SK-N-MC (cell line): ENCODE results near the gene BCKDHB.

ENCODE experiments used
- DNase-seq: peaks from one replicate; pipeline ENCODE4 v3.0.0-alpha.2; 2011; ENCODE audit warnings: low read depth, low spot score
- H3K27ac ChIP-seq: fragments of 200-600 bp; sonication (generic); 2 replicates; pipeline ENCODE4 v1.5.1; 2016; ENCODE audit warnings: mixed run types
- H3K36me3 ChIP-seq: fragments of 200-600 bp; sonication (generic); 2 replicates; pipeline ENCODE4 v1.6.1; 2017; ENCODE audit warnings: antibody characterized with exemption, low read length, mixed read lengths; ENCODE audit not compliant: insufficient read depth
- H3K4me3 ChIP-seq: fragments of 200-600 bp; sonication (generic); 2 replicates; pipeline ENCODE4 v1.5.1; 2016
- H3K9ac ChIP-seq: fragments of 200-600 bp; sonication (generic); 2 replicates; pipeline ENCODE4 v1.8.0; 2017; ENCODE audit warnings: mixed run types, mixed read lengths; ENCODE audit not compliant: insufficient read length
- H3K9me3 ChIP-seq: fragments of 200-600 bp; sonication (generic); 2 replicates; pipeline ENCODE4 v1.6.1; 2017; ENCODE audit warnings: low read depth, mild to moderate bottlenecking, antibody characterized with exemption, low read length, moderate library complexity, mixed read lengths
- EZH2 ChIP-seq: fragments of 200-600 bp; sonication (generic); IDR thresholded peaks from one replicate; pipeline ENCODE4 v1.6.1; 2017; ENCODE audit warnings: antibody characterized with exemption
- FOXP2 ChIP-seq: optimal IDR thresholded peaks from 2 replicates; pipeline ENCODE3; 2011; ENCODE audit warnings: mild to moderate bottlenecking, moderate library complexity; ENCODE audit not compliant: insufficient read depth; ENCODE audit errors: extremely low read length, control extremely low read depth
- POLR2AphosphoS5 ChIP-seq: IDR thresholded peaks from 2 replicates; pipeline ENCODE4 v1.6.1; 2012; ENCODE audit warnings: mild to moderate bottlenecking, low read depth, low read length, borderline replicate concordance

Gene BCKDHB

DNA sequence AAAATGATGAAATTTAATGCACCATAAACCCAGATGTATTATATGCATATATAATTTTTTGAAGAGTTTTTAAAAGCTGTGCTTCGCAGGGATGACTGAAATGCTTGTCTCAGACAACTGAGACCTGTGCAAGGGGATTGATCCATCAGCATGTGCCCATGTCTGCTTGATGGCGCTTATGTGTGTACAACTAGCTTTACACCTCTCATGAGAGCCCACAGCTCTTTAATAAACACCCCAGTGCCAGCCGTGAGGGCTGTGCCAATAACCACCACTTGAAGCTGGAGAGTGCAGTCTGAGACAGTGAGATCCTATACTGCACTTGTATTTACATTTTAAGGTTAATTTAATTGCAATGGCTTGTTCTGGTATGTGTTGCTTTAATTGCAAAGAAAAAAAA lies 225.5 kb downstream of the BCKDHB start:
- TF ChIP-seq FOXP2: no peak
- TF ChIP-seq POLR2AphosphoS5: no peak
- no peak for TF ChIP-seq EZH2
- peak overlapping the region; percentile 97; the same call in 1 of the 2 replicates for H3K27ac ChIP-seq
- no peaks in the 10 kb centered on the region for H3K9me3 ChIP-seq
- no peak overlapping the region for H3K9ac ChIP-seq
- H3K36me3 ChIP-seq: no peaks in the 10 kb centered on the region
- DNase-seq: no peak
- peak overlapping the region; percentile 17; the same call in 1 of the 2 replicates for H3K4me3 ChIP-seq

DNA sequence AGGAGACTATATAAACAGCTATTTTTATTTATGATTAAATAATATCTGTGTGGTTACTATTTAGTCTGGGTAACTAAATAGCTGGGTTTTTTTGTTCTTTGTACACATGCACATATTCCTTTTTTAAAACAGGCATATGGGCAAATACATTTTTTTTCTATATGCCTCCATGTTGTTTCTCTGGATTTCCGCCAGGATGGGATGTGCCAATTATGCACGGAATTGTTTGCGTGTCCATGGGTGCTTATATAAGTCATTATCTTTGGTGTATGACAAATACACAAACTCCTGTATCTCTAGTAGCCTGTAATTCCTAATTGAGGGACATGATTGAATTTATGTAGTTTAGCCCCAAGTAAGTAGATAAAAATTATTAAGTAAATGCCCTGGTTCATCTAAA lies 226.9 kb downstream of the BCKDHB start:
- Histone ChIP-seq H3K9me3 (no peaks in the 10 kb centered on the region), H3K36me3 (no peaks in the 10 kb centered on the region), H3K9ac (no peak overlapping the region), H3K4me3 (peak overlapping the region; percentile 53), H3K27ac (peak overlapping the region; percentile 97)
- no peak for TF ChIP-seq FOXP2
- TF ChIP-seq EZH2: no peak
- TF ChIP-seq POLR2AphosphoS5: no peak; the same call in 1 of the 2 replicates
- DNase-seq: peak; percentile 60

DNA sequence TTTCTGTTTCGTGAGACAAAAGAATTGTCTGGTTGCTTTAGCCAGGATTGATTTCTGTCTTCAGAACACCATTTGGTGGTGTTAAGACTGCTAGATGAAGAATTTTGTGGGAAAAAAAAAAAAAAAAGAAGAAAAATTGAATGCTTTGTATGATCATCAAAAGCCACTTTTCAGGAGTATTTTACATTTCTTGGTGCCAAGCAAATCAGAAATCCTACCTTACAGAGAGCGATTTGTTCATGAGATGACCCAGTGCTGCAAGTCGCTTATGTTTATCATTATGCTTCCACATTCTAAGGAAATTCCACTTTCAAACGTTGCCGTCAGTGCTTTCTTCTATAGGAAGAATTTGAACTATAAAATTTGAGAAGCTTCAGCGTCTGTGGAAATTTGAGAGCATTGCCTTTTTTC lies 228.7 kb downstream of the BCKDHB start:
- peak overlapping the region; percentile 77 for H3K9ac ChIP-seq
- peak overlapping the region; percentile 97 for H3K27ac ChIP-seq
- TF ChIP-seq EZH2 (no peak), FOXP2 (no peak), POLR2AphosphoS5 (no peak)
- H3K36me3 ChIP-seq: no peaks in the 10 kb centered on the region
- no peaks in the 10 kb centered on the region for H3K9me3 ChIP-seq
- DNase-seq: peak; percentile 70
- H3K4me3 ChIP-seq: peak overlapping the region; percentile 82

DNA sequence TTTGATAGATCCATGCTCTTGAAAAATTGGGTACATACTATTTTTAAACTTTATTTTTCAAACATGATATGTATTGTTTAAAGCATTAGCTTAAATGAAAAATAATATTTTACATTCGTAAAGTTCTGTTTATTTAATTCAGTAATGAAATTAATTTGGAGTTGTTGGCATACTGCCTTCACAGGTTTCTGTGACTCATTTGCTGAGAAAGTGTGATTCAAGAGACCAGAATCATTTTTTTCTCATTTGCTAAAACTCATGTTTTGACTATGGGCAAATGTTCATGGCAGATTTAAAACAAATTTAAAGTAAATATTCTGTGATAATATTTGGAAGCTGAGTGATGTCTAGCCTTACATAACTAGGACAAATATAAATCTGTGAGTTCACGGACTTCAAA lies 230.4 kb downstream of the BCKDHB start:
- no peaks in the 10 kb centered on the region for H3K9me3 ChIP-seq
- H3K36me3 ChIP-seq: no peaks in the 10 kb centered on the region
- H3K9ac ChIP-seq: no peak overlapping the region
- DNase-seq: no peak
- no peak overlapping the region for H3K4me3 ChIP-seq
- no peak for TF ChIP-seq FOXP2
- no peak for TF ChIP-seq EZH2
- TF ChIP-seq POLR2AphosphoS5: no peak
- peak overlapping the region; percentile 61; the same call in 1 of the 2 replicates for H3K27ac ChIP-seq

DNA sequence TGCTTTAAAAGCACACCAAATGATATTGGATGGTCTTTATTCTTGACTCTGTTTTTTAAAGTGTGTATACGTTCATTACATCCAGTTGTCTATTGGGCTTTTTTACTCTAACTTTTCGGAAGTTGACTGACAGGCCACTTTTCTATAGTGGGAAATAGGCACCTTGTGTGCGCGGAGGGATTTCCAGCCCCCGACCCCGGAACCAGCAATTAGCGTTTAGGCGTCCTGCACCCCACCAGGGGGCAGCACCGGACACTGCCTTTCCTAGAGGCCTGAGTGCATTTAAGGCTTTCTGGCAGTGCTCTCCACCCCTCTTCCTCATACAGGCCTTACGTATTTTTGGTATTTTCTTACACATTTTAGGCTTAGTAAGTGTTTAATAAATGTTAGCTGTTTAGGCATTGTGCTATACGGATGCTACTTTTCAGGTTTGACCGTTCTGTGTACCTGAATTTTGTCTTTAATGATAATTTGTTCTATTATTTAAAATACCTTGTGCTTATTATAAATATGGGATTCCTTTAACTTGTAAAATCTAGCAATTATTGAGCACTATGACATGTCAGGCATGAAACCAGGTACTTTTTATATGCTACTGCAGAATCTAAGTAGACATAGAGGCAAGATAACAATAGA lies 231.8 kb downstream of the BCKDHB start:
- no peak overlapping the region for H3K4me3 ChIP-seq
- TF ChIP-seq FOXP2 (no peak), POLR2AphosphoS5 (no peak), EZH2 (no peak)
- no peak for DNase-seq
- no peak overlapping the region for H3K9ac ChIP-seq
- 0 out of 2 replicates have a peak overlapping the region, but pooled peaks have one; percentile 35 for H3K27ac ChIP-seq
- H3K9me3 ChIP-seq: no peaks in the 10 kb centered on the region
- H3K36me3 ChIP-seq: no peaks in the 10 kb centered on the region

DNA sequence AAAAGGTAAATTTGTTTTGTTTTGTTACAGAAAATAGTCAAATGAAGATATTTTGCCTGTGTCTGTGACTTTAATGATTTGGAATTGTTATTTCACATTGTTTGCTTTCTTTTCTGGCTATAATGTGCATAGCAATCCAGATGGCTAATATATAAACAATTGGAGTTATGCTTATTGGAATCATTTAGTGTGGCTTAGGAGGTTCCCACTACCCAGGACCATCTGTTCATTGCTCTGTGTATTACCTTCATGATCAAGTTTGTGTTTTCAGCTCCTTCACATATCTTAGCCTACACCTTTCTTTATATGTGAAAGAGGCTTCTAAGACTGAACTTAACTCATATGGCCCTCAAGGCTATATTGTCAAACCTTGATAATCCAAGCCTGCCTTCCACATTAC lies 232.9 kb downstream of the BCKDHB start:
- no peak overlapping the region for H3K9ac ChIP-seq
- H3K36me3 ChIP-seq: no peaks in the 10 kb centered on the region
- TF ChIP-seq EZH2 (no peak), FOXP2 (no peak), POLR2AphosphoS5 (no peak)
- DNase-seq: no peak
- H3K27ac ChIP-seq: no peak overlapping the region
- no peaks in the 10 kb centered on the region for H3K9me3 ChIP-seq
- no peak overlapping the region for H3K4me3 ChIP-seq

DNA sequence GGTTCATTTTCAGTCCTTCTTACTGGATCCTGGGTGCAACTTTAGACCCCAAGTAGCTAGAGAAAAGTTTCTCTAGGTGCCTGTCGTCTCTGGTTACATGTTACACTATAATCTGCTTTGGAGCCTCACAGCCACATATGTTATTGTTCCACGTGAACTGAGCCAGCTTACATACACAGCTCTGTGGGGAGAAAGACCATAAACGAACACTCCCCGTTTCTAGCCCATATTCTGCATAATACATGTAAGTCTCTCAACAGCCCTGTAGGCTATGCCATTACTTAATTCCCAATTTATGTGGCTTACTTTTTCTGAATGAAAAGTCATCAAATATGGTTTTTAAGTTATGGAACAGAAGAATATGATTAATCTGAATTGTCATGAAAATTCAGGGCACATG lies 233.8 kb downstream of the BCKDHB start:
- Histone ChIP-seq H3K4me3 (no peak overlapping the region), H3K9ac (no peak overlapping the region), H3K9me3 (no peaks in the 10 kb centered on the region), H3K27ac (no peak overlapping the region), H3K36me3 (no peaks in the 10 kb centered on the region)
- TF ChIP-seq POLR2AphosphoS5 (no peak), FOXP2 (no peak), EZH2 (no peak)
- DNase-seq: no peak

DNA sequence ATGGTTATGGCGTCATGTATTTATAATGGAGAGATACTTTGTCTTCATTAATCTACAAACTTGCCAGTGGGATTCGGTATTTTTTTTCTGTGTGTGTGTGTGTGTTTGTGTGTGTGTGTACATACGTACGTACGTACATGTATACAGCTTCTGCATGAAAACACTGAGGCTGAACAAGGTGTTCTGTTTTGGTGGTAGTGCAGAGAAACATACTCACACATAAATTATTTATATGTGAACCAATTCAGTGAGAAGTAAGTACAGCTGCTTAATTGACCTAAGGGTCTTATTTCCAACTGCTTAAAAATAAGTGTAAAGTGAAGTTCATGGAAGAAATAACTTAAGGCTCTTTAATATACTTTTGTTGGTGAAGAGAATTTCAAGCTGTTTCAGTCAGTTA lies 234.2 kb downstream of the BCKDHB start:
- H3K27ac ChIP-seq: no peak overlapping the region
- no peak overlapping the region for H3K4me3 ChIP-seq
- H3K9me3 ChIP-seq: no peaks in the 10 kb centered on the region

More for the DNA sequence above, 234.2 kb downstream of the BCKDHB start:
- TF ChIP-seq FOXP2: no peak
- no peak for TF ChIP-seq POLR2AphosphoS5
- TF ChIP-seq EZH2: no peak
- Histone ChIP-seq H3K9ac (no peak overlapping the region), H3K36me3 (no peaks in the 10 kb centered on the region)
- DNase-seq: no peak
